Measurements from ENCODE around the gene RTN4RL1. TPM values are rescaled to one million over a fixed set of nuclear protein-coding genes. Genes with fewer than 3 reads are reported as not detected.

The RTN4RL1 gene
- total RNA-seq, 2 experiments from 2014 or later, result 0.33 to 0.35 TPM

DNA sequence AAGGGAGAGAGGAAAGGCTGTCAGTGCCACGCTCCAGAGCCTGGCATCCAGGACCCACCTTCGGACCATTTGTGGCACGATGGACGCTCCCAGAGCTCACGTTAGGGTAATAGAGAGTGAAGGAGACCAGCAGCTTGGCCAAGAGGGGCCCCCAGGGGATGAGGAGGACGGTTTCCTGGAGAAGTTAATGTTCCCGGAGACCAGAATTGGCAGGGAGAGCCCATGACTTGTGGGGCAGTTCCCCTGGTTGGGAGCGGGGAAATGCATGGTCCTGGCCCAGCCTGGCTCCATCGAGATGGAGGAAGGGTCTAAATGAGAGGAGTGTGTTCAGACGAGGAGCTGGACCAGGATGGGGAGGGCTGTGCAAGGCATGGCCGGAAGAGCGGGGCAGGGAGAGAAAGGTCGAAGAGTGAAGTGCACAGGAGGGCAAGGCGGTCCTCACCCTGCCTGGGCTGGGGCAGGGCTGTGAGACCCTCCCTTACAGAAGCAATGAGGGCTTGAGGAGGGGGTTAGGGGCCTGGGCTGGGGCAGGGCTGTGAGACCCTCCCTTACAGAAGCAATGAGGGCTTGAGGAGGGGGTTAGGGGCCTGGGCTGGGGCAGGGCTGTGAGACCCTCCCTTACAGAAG, 26.9 kb upstream of the RTN4RL1 start:
- peaks cover 29% of the 10 kb centered on the region for H3K4me1 Mint-ChIP-seq
- peaks cover 4% of the 10 kb centered on the region for H3K36me3 Mint-ChIP-seq (ENCODE audit: low read depth)
- POLR2A ChIA-PET, result no interaction called here
- no peak overlapping the region for H3K27ac Mint-ChIP-seq
- no peak overlapping the region for H3K4me3 Mint-ChIP-seq
- CTCF ChIA-PET, result interaction anchor here (2.7 kb wide), 1 partner anchor 193 kb away, joined by 12 read pairs; no protein-coding TSS in a partner anchor
- DNase-seq, result no peak
- no peaks in the 10 kb centered on the region for H3K9me3 Mint-ChIP-seq
- H3K27me3 Mint-ChIP-seq, result peaks cover 22% of the 10 kb centered on the region

DNA sequence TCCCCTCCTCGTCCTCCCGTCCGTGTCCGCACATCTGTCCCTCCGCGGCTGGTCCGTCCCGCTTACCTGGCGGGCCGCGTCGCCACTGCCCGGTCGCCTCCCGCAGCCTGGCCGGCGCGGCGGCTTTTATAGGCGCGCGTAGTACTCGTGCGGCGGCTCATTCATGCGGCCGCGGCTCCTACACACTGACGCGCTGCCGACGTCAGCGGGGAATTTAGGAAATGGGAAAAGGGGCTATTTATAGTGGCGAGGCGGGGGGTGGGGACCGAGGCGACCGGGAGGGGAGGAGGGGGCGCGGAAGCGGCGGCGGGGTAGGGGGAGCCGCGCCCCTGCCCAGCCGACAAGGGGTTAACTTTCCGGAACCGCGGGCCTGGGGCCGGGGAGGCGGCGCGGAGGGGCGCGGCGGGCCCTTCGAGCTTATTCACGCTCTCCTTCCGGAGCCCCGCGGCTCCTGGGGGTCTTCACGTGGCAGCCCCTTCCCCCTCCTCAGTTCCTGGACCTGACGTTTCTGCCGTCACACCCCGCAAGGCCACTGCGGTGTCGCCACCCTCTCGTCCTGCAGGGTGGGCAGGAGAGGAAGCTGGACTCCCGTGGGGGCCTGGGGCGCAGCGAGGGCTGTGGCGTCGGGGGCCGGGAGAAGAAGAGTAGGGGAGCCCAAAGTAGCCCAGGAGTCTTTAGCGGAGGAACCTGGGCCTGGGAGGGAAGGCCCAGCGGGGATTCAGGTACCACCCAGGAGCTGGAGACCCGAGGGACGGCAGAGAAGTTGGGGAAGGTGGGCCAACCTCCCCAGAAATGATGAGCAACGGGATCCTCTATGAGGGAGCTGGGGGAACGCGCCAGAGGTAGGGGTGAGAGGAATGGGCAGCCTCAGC, 26.2 kb upstream of the RTN4RL1 start:
- POLR2A ChIA-PET, result no interaction called here
- Mint-ChIP-seq H3K4me1 (peaks cover 27% of the 10 kb centered on the region), H3K9me3 (no peaks in the 10 kb centered on the region), H3K36me3 (ENCODE audit: low read depth) (no peaks in the 10 kb centered on the region), H3K27ac (no peak overlapping the region), H3K4me3 (peak overlapping the region; percentile 43), H3K27me3 (peaks cover 22% of the 10 kb centered on the region)
- DNase-seq, result no peak
- CTCF ChIA-PET, result interaction anchor here (2.7 kb wide), 1 partner anchor 194 kb away, joined by 12 read pairs; no protein-coding TSS in a partner anchor

DNA sequence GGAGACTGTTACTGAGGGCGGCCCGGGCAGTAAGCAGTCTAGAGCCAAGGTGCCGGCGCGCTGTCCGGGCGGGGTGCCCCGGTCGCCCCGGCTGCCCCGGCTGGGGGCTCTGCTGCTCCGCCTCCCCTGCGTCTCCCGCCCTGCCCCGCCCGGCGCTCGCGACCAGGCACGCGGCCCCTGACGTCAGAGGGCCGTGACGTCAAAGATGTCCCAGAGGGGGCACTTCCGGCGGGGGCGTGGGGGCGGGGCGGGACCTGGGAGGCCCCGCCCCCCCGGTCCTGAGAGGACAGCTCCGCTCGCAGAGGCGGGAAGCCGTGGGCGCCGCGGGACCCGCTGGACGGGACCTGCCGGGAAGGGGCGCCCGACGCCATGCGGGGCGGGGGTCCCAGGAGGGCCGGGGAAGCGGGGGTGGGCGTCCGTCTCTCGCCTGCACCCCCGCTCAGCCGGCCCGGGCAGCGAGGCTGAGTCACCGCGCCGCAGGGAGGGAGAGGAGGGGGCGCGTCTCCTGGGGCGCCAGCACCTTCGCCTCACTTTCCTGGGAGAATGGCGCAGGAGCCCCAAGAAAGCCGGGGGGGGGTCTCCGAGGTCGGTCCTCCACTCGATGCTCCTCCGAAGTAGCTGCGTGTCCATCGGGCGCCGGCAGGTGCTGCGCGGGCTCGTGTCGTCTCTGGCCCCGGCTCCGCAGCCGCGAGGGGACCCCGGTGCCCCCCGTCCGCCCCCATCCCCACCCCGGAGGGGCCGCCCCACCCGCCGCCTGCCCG, 25.3 kb upstream of the RTN4RL1 start:
- peaks cover 27% of the 10 kb centered on the region for H3K4me1 Mint-ChIP-seq
- CTCF ChIA-PET, result interaction anchor here (0.5 to 2.7 kb wide), 3 partner anchors 26 to 195 kb away, joined by 3 to 12 read pairs (median 3); partner anchors contain the start of gene RTN4RL1
- POLR2A ChIA-PET, result no interaction called here

DNA sequence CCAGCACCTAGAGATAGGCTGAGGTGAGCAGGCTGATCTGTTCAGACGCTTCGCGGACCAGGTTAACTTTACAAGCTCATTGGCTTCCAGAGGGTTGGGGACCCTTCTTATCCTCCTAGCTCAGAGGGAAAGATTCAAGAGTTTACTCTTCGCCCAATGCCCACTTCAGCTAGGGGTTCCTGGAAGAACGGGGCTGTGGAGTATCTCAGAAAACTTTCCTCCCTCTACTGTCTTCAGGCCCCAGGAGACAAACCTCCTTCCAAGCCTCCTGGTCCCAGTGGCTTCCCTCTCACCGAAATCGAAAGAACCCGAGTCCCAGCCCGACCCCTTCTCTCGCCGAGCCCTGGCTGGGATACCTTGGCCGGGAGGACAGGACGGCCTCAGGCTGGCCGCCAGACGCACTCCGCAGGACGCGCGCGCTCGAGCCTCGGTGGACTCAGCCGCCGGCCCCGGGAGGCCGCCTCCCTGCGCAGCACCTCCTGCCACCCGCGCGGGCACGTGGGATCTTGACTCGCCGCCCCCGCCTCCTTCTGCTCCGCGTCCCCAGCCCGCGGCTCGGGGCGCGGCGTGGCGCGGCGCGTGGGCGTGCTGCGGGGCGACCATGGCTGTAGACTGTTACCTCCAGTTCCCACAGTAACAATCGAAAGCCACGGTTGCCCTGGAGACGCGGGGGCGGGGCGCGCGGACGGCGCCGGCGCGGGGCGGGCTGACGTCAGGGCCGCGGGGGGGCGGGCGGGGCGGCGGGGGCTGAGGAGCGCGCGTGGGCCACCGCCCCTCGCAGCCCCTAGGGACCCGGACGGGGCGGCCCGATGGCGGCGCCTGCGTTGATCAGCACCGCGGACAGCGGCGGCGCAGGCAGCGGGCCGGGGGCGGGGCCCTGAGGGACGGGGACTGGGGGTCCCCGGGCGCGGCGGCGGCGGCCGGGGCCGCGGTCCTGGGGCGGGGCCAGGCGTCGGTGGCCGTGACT, 24.5 kb upstream of the RTN4RL1 start:
- Mint-ChIP-seq H3K4me1 (peaks cover 28% of the 10 kb centered on the region), H3K9me3 (no peaks in the 10 kb centered on the region), H3K27me3 (peaks cover 22% of the 10 kb centered on the region), H3K27ac (no peak overlapping the region), H3K36me3 (ENCODE audit: low read depth) (peaks cover 3% of the 10 kb centered on the region), H3K4me3 (peak overlapping the region; percentile 65)
- DNase-seq, result peak; percentile 91
- ChIA-PET POLR2A (interaction anchor here (0.7 kb wide), 1 partner anchor 543 kb away, joined by 3 read pairs; the partner anchor contains the start of gene PAFAH1B1), CTCF (interaction anchor here (0.5 to 2.7 kb wide), 3 partner anchors 25 to 195 kb away, joined by 3 to 12 read pairs (median 3); partner anchors contain the start of gene RTN4RL1)

More for the DNA sequence above, 25.3 kb upstream of the RTN4RL1 start:
- peaks cover 22% of the 10 kb centered on the region for H3K27me3 Mint-ChIP-seq
- peak; percentile 75 for DNase-seq
- no peak overlapping the region for H3K27ac Mint-ChIP-seq
- H3K36me3 Mint-ChIP-seq (ENCODE audit: low read depth), result no peaks in the 10 kb centered on the region
- peak overlapping the region; percentile 35 for H3K4me3 Mint-ChIP-seq
- no peaks in the 10 kb centered on the region for H3K9me3 Mint-ChIP-seq

GRCh38 chr17:2048805-2049204, 23.7 kb upstream of the RTN4RL1 start:
- Mint-ChIP-seq H3K9me3 (no peaks in the 10 kb centered on the region), H3K36me3 (ENCODE audit: low read depth) (peaks cover 6% of the 10 kb centered on the region), H3K27me3 (peaks cover 22% of the 10 kb centered on the region), H3K4me1 (peaks cover 24% of the 10 kb centered on the region), H3K4me3 (peak overlapping the region; percentile 65), H3K27ac (no peak overlapping the region)
- POLR2A ChIA-PET, result interaction anchor here (0.7 to 1.0 kb wide), 2 partner anchors 255 to 544 kb away, joined by 3 read pairs; partner anchors contain the start of genes PAFAH1B1, SMG6 and SRR
- CTCF ChIA-PET, result interaction anchor here (1.2 kb wide), 1 partner anchor 304 kb away, joined by 3 read pairs; no protein-coding TSS in a partner anchor
- DNase-seq, result no peak

GRCh38 chr17:2047590-2047989, 22.5 kb upstream of the RTN4RL1 start:
- Mint-ChIP-seq H3K36me3 (ENCODE audit: low read depth) (peaks cover 17% of the 10 kb centered on the region), H3K27ac (no peak overlapping the region), H3K4me3 (no peak overlapping the region), H3K4me1 (peaks cover 25% of the 10 kb centered on the region), H3K27me3 (peaks cover 16% of the 10 kb centered on the region), H3K9me3 (no peaks in the 10 kb centered on the region)
- POLR2A ChIA-PET, result interaction anchor here (1.0 to 1.2 kb wide), 2 partner anchors 9 to 17 kb away, joined by 3 to 5 read pairs; no protein-coding TSS in a partner anchor
- CTCF ChIA-PET, result interaction anchor here (0.6 to 1.6 kb wide), 3 partner anchors 8 to 305 kb away, joined by 3 to 4 read pairs (median 3); no protein-coding TSS in a partner anchor
- DNase-seq, result no peak

GRCh38 chr17:2044263-2044894, 19.2 kb upstream of the RTN4RL1 start:
- Mint-ChIP-seq H3K36me3 (ENCODE audit: low read depth) (peaks cover 20% of the 10 kb centered on the region), H3K27me3 (peaks cover 6% of the 10 kb centered on the region), H3K27ac (no peak overlapping the region), H3K9me3 (no peaks in the 10 kb centered on the region), H3K4me3 (no peak overlapping the region), H3K4me1 (peaks cover 31% of the 10 kb centered on the region)
- no peak for DNase-seq
- ChIA-PET CTCF (interaction anchor here (0.5 to 0.9 kb wide), 2 partner anchors 204 to 308 kb away, joined by 3 to 5 read pairs; no protein-coding TSS in a partner anchor), POLR2A (no interaction called here)

DNA sequence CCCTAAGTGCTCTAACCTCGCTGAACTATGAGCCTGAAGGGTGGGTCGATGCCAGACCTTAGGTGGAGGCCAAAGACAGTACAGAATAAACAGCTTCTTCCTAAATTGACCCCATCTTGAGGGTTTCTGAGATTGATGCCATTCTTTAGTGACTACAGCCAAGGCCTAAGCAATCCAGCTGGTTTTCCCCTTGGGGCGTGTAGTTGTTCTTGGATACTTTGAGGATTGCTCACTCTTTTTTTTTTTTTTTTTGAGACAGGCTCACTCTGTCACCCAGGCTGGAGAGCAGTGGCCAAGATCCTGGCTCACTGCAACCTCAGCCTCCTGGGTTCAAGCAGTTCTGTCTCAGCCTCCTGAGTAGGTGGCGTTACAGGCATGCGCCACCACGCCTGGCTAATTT, 18.7 kb upstream of the RTN4RL1 start:
- CTCF ChIA-PET, result interaction anchor here (0.9 kb wide), 1 partner anchor 309 kb away, joined by 5 read pairs; no protein-coding TSS in a partner anchor
- no peaks in the 10 kb centered on the region for H3K9me3 Mint-ChIP-seq
- H3K27ac Mint-ChIP-seq, result no peak overlapping the region

DNA sequence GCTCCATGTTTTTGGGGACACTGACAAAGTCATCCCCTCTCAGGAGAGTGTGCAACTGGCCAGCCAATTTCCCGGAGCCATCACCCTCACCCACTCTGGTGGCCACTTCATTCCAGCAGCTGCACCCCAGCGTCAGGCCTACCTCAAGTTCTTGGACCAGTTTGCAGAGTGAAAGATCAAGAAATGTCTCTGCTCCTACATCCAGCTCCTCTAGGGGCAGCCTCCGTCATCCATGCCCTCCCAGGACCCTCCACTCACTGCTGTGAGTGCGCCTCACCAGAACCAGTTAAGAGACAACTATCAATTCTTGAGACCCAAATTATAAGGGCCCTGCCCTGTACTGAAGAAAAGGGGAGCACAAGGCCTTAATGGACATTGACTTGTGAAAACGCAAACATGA, 17.8 kb upstream of the RTN4RL1 start:
- ChIA-PET POLR2A (interaction anchor here (1.0 to 1.2 kb wide), 2 partner anchors 18 to 202 kb away, joined by 4 read pairs; partner anchors contain the start of gene RTN4RL1), CTCF (no interaction called here)
- Mint-ChIP-seq H3K27ac (peak overlapping the region; percentile 92), H3K4me3 (peak overlapping the region; percentile 97), H3K9me3 (no peaks in the 10 kb centered on the region), H3K36me3 (ENCODE audit: low read depth) (peaks cover 23% of the 10 kb centered on the region), H3K4me1 (peaks cover 22% of the 10 kb centered on the region), H3K27me3 (peaks cover under 1% of the 10 kb centered on the region)
- no peak for DNase-seq

More for the DNA sequence above, 18.7 kb upstream of the RTN4RL1 start:
- POLR2A ChIA-PET, result no interaction called here
- H3K27me3 Mint-ChIP-seq, result peaks cover 6% of the 10 kb centered on the region
- H3K4me1 Mint-ChIP-seq, result peaks cover 25% of the 10 kb centered on the region
- no peak for DNase-seq
- peaks cover 20% of the 10 kb centered on the region for H3K36me3 Mint-ChIP-seq (ENCODE audit: low read depth)
- peak overlapping the region; percentile 97 for H3K4me3 Mint-ChIP-seq

GRCh38 chr17:2042390-2042847, 17.3 kb upstream of the RTN4RL1 start:
- Mint-ChIP-seq H3K4me3 (peak overlapping the region; percentile 97), H3K9me3 (no peaks in the 10 kb centered on the region), H3K27me3 (no peaks in the 10 kb centered on the region), H3K27ac (peak overlapping the region; percentile 92), H3K4me1 (peaks cover 22% of the 10 kb centered on the region), H3K36me3 (ENCODE audit: low read depth) (peaks cover 23% of the 10 kb centered on the region)
- CTCF ChIA-PET, result no interaction called here
- POLR2A ChIA-PET, result interaction anchor here (1.0 to 3.0 kb wide), 3 partner anchors 18 to 325 kb away, joined by 4 to 10 read pairs (median 4); partner anchors contain the start of gene RTN4RL1
- DNase-seq, result no peak
